ENCODE data around the gene NTM. TPM values are rescaled to one million over a fixed set of nuclear protein-coding genes. Genes with fewer than 3 reads are reported as not detected.

Gene NTM
- total RNA-seq, 1 donor from 2014 or later, result 92.1 TPM

DNA sequence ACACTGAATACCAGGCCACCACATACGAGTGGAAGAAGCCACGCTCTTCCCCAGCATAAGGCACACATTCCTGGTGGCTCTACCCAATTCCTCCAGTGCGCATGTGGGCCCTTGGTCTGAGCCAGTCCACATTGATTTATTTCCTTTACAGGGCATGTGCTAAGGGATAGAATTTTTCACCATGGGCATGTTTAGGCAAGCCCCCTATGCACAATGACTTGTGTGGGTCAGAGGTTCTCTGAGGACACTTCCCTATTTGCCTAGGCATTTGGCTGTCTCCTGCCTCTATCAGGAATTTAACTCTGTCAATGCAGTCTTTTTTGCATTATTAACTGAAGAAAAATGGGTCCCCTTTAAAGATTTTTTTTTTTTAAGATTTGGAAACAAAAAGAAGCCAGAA, 718.1 kb downstream of the NTM start:
- DNase-seq (ENCODE audit: low spot score), result no peak
- no peak overlapping the region for H3K27ac Mint-ChIP-seq (ENCODE audit: unreplicated experiment)
- peaks cover 3% of the 10 kb centered on the region for H3K4me1 Mint-ChIP-seq (ENCODE audit: low read depth)
- H3K9me3 Mint-ChIP-seq (ENCODE audit: low read depth), result peaks cover 15% of the 10 kb centered on the region
- H3K27me3 Mint-ChIP-seq (ENCODE audit: low read depth), result no peaks in the 10 kb centered on the region
- peaks cover 7% of the 10 kb centered on the region for H3K36me3 Mint-ChIP-seq (ENCODE audit: low read depth)
- TF ChIP-seq, protein P1, sequence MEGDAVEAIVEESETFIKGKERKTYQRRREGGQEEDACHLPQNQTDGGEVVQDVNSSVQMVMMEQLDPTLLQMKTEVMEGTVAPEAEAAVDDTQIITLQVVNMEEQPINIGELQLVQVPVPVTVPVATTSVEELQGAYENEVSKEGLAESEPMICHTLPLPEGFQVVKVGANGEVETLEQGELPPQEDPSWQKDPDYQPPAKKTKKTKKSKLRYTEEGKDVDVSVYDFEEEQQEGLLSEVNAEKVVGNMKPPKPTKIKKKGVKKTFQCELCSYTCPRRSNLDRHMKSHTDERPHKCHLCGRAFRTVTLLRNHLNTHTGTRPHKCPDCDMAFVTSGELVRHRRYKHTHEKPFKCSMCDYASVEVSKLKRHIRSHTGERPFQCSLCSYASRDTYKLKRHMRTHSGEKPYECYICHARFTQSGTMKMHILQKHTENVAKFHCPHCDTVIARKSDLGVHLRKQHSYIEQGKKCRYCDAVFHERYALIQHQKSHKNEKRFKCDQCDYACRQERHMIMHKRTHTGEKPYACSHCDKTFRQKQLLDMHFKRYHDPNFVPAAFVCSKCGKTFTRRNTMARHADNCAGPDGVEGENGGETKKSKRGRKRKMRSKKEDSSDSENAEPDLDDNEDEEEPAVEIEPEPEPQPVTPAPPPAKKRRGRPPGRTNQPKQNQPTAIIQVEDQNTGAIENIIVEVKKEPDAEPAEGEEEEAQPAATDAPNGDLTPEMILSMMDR (IDR thresholded peaks at IDR 0.05), result no peak
- no peak overlapping the region for H3K4me3 Mint-ChIP-seq (ENCODE audit: unreplicated experiment)

DNA sequence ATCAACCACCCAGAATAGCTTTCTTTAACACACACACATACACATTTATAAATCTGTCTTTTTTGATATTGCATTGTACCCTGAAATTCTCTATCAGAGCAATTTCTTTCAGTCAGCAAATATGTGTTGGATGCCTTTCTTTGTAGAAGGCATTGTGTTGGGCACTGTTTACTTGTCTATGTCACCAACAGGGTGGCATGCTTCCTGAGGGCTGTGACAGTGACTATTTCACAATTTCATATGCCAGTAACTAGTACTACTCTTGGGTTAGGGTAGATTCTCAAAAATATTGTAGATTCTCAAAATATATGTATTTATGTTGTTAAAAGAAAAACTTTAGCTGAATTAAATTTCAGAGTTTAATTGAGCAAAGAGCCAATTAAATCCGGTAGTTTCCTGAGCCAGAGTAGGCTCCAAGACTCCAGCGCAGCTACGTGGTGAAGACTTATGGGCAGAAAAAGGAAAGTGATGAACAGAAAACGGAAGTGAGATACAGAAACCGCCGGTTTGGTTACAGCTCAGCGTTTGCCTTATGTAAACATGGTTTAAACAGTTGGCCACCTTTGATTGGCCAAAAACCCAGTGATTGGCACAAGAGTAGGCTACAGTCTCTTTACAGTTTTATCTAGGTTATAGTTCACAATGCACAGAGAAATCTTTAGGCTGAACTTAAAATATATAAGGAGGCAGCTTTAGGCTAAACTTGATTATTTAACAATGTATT, 723.3 kb downstream of the NTM start:
- Mint-ChIP-seq H3K36me3 (ENCODE audit: low read depth) (no peaks in the 10 kb centered on the region), H3K4me1 (ENCODE audit: low read depth) (peaks cover 10% of the 10 kb centered on the region), H3K4me3 (ENCODE audit: unreplicated experiment) (no peak overlapping the region), H3K27me3 (ENCODE audit: low read depth) (no peaks in the 10 kb centered on the region), H3K9me3 (ENCODE audit: low read depth) (no peaks in the 10 kb centered on the region), H3K27ac (ENCODE audit: unreplicated experiment) (no peak overlapping the region)
- no peak for DNase-seq (ENCODE audit: low spot score)
- TF ChIP-seq, protein P1 (IDR thresholded peaks at IDR 0.05), result no peak

DNA sequence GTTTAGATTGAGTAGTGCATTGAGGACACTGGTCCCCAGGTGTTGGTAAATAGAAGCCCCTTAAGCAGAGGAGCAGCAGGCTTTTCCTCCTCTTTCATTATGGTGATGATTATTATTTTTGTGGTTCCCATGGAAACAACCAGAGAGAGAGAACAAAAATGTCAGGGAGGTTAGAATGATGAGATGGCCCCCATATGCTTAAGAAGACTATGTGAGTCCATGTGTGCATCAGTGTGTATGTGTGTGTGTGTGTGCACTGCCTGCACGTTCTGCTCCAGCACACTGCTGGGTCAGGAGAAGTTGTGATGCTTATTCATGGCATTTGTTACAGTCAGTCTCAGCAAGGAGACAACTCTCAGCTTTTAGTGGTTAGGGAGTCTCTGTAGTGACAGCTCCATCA, 724.2 kb downstream of the NTM start:
- Mint-ChIP-seq H3K27ac (ENCODE audit: unreplicated experiment) (no peak overlapping the region), H3K9me3 (ENCODE audit: low read depth) (no peaks in the 10 kb centered on the region), H3K4me1 (ENCODE audit: low read depth) (peaks cover 10% of the 10 kb centered on the region), H3K4me3 (ENCODE audit: unreplicated experiment) (no peak overlapping the region), H3K27me3 (ENCODE audit: low read depth) (no peaks in the 10 kb centered on the region), H3K36me3 (ENCODE audit: low read depth) (no peaks in the 10 kb centered on the region)
- DNase-seq (ENCODE audit: low spot score), result no peak
- TF ChIP-seq, protein P1 (IDR thresholded peaks at IDR 0.05), result no peak

DNA sequence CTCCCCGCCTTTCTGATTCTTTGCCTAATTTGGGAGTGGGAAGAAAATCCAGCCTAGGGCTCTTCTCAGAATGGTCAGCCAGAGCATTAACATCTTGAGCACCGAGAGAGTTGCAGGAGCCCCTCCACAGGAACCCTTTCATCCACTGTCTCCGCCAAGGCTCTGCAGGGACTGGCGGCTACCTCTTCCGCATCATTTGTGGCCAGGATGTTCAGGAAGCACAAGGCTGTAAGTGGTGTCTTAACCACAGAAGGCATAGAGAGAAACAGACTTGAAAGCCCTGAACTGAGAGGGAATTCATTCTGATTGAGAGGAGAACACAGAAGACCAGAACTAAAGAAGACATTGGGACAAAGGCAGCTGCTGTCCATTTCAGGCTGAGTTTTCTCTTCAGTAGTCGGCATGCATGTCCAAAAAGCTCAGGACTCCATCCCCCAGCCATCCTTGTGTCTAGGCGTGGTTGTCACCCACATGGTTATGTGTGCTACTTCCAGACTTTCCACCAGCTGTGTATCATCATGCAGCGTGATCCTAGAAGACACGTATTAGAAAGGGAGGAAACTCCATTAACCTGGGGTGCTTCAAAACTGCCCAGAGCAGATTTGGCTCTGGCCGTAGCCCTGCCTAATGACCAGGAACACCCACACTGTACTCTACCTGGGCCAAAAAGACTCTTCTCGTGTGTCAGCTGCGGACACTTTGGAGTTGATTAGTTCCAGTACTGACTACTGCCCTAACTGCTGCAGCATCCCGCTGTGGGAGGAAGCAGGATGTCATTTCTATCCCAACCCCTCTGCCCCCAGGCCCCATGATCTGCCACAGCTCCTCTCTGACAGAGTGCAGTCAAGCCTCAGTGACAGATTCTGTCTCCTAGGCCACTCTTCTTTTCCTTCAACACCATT, 725.1 kb downstream of the NTM start:
- no peak for DNase-seq (ENCODE audit: low spot score)
- no peak overlapping the region for H3K4me3 Mint-ChIP-seq (ENCODE audit: unreplicated experiment)
- TF ChIP-seq, protein P1 (IDR thresholded peaks at IDR 0.05), result no peak
- no peaks in the 10 kb centered on the region for H3K27me3 Mint-ChIP-seq (ENCODE audit: low read depth)
- H3K9me3 Mint-ChIP-seq (ENCODE audit: low read depth), result no peaks in the 10 kb centered on the region
- H3K27ac Mint-ChIP-seq (ENCODE audit: unreplicated experiment), result no peak overlapping the region
- peaks cover 10% of the 10 kb centered on the region for H3K4me1 Mint-ChIP-seq (ENCODE audit: low read depth)
- no peaks in the 10 kb centered on the region for H3K36me3 Mint-ChIP-seq (ENCODE audit: low read depth)

DNA sequence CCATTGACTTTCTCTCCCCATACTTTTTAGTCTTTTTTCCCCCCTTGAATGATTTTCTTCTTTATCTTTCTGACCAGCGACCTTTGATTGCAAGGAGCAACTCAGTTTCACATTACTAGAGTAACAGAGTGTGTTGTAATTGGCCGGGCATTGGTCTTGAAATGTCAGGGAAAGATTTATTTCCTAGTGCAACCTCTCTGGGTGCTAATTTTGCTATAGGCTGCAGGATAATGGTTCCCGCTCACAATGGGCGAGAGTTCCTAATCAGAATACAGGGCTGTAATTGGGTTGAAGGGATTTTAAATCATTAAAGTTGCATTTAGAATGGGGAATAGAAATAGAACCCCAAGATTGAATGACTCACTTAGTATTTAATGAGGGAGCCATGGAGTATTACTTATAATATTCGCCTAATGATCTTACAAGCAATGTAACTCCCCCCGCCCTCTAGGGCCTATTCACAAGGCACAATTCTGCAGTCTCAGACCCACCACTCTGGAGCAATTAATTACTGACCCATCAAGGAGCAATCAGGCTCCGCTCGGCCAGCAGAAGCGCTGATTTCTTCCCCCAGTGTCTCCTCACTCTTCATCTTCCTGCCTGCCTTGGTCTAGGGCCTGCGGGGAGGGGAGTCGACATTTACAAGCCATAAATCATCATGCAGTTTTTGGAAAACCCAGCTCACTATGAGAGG, 725.9 kb downstream of the NTM start:
- no peaks in the 10 kb centered on the region for H3K36me3 Mint-ChIP-seq (ENCODE audit: low read depth)
- H3K4me1 Mint-ChIP-seq (ENCODE audit: low read depth), result peaks cover 18% of the 10 kb centered on the region
- H3K4me3 Mint-ChIP-seq (ENCODE audit: unreplicated experiment), result no peak overlapping the region
- TF ChIP-seq, protein P1 (IDR thresholded peaks at IDR 0.05), result no peak
- no peaks in the 10 kb centered on the region for H3K9me3 Mint-ChIP-seq (ENCODE audit: low read depth)
- no peak overlapping the region for H3K27ac Mint-ChIP-seq (ENCODE audit: unreplicated experiment)
- no peak for DNase-seq (ENCODE audit: low spot score)
- H3K27me3 Mint-ChIP-seq (ENCODE audit: low read depth), result no peaks in the 10 kb centered on the region
